Esophagus squamous epithelium (tissue), 4 donors: Measurements from ENCODE around the gene IQGAP2.

Experiments used
- POLR2A ChIP-seq, 4 donors: fragments of 450-650 bp; IDR thresholded peaks; one replicate each; pipeline ENCODE4 v1.6.1; 2017; ENCODE audit warnings: antibody characterized with exemption in 4 of 4, mild to moderate bottlenecking in 4 of 4, moderate library complexity in 3 of 4
- TF ChIP-seq, protein P1 (sequence below), 6 experiments: fragments of 450-650 bp in 4 of 6; fragments of 200-600 bp in 2 of 6; sonication (generic) in 2 of 6; IDR thresholded peaks; one replicate each; pipeline ENCODE4 v1.5.1; 2016 to 2019; ENCODE audit warnings: antibody characterized with exemption in 6 of 6, mild to moderate bottlenecking in 4 of 6, moderate library complexity in 4 of 6

- TF ChIP-seq, protein P1, sequence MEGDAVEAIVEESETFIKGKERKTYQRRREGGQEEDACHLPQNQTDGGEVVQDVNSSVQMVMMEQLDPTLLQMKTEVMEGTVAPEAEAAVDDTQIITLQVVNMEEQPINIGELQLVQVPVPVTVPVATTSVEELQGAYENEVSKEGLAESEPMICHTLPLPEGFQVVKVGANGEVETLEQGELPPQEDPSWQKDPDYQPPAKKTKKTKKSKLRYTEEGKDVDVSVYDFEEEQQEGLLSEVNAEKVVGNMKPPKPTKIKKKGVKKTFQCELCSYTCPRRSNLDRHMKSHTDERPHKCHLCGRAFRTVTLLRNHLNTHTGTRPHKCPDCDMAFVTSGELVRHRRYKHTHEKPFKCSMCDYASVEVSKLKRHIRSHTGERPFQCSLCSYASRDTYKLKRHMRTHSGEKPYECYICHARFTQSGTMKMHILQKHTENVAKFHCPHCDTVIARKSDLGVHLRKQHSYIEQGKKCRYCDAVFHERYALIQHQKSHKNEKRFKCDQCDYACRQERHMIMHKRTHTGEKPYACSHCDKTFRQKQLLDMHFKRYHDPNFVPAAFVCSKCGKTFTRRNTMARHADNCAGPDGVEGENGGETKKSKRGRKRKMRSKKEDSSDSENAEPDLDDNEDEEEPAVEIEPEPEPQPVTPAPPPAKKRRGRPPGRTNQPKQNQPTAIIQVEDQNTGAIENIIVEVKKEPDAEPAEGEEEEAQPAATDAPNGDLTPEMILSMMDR (IDR thresholded peaks at IDR 0.05): no peak
- no peak for TF ChIP-seq POLR2A (IDR thresholded peaks at IDR 0.05)
These were observed 192.8 kb downstream of the IQGAP2 start for GRCh38 chr5:76595755-76596481.
